ENCODE data around the gene AAMDC.
"Not testable (repeated sequence)": the region's sequence is repeated elsewhere in the genome, so short reads cannot be mapped to it uniquely, and the experiment has no call there.

Gene AAMDC

DNA sequence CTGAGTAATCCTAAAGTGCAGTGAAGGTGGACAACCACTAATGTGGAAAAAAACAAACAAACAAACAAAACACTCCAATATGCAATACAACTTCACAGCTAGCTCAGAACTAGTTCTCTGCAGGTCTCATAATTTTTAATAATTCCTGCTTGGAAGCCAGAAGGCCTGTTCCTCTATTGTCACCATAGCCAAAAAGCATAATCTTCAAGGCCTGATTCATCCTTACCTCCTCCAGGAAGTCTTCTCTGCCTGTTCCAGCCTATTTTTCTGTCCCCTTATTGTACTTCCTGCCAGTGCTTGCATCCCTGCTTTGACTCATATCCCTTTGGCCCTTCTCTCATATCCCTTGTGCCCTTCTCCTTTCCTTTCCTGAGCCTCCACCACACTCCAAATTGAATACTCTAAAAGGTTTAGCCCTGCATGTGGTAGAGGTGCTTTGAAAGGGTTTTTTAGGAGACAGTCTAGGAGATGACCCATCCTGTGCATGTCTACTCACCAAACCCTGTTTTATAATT is 69.2 kb downstream of the AAMDC start:
- not testable (repeated sequence) for DNase-seq

DNA sequence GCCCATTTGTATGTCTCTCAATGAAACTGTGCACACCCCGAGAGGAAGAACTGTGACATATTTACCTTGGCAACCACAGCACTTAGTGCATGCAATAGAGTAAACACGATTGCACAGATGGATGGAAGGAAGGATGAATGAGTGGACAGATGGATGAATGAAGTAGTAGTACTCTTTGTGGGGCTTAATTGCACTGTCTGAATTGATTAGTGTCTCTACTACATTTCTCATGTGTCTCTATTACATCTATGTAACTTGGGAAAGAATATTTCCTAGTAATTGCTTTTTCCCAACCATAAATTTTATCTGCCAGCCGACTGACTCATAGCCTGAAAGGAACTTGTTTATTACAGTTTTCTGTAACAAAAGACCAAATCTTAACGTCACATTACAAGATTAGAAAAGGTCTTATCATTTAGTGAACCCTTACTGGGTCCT is 69.7 kb downstream of the AAMDC start:
- DNase-seq = not testable (repeated sequence)

DNA sequence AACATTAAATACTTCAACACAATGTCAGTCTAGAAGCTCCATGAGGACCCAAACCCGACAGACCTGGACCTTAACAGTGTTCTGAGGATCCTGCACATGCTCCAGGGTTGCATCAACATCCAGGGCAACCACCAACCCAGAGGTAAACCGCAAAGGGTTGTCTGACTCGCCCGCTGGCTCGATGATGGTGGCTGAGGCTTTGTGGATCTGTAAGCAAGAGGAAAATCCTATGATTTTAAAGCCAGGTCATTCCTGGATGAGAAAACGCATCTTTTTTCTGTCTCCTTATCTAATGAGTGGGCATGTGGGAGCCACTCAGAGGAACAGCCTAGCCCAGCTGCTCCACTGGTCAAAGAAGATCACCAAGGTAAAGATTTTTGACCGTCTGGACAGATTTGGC is 70.3 kb downstream of the AAMDC start:
- DNase-seq = not testable (repeated sequence)

DNA sequence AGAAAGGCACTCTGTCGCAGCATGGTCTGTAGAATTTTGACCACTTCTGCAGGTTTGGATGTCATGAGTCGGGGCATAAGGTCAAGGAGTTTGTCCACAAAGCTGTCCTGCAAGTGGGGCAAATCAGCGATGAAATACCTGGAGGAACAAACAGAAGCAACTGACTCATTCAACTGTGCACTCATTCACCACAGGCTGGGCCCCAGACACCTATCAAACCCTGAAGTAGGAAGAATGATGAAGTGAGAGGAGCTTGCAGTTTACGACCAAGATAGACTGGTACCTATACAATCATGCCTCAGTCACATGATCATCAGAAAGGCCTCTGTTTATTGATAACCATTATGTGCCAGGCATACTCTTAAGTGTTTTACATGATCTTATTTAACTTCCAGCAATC is 70.8 kb downstream of the AAMDC start:
- DNase-seq = not testable (repeated sequence)

DNA sequence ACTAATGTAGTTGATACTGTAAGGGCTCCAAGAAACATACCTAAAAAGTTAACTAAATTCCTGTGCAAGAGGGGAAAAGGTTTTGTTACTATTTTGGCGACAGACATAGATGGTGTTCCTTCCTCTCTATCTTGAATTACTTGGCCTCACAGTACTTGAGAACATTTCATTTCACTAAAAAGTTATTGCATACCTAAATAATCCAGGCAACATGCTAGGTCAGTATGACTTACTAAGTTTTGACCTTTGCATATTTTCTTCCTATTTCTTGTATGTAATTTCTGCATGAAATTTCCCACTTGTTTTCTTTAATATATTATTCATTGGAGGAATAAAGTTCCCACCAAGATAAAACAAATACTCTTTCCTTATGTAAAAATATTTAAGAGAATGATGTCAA is 74.0 kb downstream of the AAMDC start:
- DNase-seq = not testable (repeated sequence)

DNA sequence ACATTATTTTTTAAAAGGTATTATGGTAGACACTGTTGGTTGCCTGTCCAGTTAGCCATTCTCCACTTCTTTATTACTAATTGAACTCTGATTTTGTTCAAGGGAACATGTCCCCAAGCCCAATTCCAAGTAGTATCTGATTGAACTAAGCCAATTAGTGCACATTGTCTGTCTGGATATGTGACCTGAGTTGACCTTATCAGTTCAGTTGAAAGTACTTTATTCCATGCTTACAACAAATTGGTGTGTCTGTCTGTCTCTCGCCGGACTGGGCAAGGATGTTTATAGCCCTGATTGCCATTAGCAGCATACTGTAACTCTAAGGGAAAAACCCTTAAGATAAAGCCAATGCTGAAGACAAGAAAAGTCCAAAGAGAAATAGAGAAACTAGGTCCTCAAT is 87.9 kb downstream of the AAMDC start:
- DNase-seq = no peak

DNA sequence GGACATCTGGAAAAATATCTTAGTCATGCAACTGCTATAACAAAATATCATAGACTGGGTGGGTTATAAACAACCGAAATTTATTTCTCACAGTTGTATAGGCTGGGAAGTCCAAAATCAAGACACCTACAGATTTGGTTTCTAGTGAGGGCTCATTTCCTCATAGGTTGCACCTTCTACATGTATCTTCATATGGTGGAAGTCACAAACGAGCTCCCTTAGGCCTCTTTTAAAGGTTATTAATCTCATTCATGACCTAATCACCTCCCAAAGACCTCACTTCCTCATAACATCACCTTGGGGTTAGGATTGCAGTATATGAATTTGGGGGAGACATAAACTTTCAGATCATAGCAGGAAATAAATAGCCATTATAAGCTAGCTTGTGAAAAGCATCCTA is 88.3 kb downstream of the AAMDC start:
- no peak for DNase-seq

DNA sequence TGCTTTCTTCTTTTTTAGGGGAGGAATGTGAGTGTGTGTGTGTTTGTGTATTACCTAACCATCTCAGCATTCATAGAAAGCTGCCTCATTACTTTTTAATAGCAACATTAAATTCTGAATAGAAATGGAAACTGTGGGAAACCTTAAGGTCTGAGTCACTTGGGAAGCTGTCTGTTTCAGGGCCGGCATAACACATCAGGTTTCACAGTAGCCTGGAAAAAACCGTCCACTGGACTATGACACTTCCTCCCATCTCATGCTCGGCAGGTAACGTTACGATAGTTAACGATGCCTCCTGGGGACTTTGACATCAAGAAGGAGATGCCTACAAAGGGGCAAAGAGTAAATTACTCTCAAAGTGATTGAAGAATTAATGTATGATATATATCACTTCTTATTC is 89.9 kb downstream of the AAMDC start:
- DNase-seq = not testable (repeated sequence)

DNA sequence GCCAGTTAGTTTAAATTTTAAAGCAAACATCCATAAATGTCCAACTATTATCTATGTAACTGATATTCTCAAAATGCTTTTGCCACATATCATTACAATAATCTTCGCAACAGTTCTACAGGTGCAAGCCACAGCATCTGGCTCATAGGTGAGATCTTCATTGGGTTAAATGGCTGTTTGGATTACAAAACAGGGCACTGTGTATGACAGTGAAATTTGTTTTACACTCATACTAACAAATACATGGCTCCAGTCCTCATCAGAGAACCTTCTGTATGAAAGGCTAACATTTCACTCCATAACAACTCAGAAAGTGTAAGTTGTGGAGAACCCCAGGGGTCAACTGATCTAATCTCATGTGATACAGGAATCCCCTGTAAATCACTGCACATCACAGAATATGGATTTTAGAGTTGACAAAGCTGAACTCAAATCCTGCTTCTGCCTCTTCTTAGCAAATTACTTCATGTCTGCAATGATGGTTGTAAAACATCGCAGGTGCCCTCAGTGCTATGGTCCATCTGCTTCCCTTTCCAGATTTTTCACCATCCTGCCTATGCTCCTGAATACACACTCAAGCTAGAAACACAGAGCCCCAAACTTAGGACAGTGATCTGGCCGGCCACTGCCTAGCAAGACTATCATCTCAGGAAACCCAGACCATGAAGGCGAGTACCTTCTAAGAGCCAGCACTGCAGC is 92.8 kb downstream of the AAMDC start:
- not testable (repeated sequence) for DNase-seq

DNA sequence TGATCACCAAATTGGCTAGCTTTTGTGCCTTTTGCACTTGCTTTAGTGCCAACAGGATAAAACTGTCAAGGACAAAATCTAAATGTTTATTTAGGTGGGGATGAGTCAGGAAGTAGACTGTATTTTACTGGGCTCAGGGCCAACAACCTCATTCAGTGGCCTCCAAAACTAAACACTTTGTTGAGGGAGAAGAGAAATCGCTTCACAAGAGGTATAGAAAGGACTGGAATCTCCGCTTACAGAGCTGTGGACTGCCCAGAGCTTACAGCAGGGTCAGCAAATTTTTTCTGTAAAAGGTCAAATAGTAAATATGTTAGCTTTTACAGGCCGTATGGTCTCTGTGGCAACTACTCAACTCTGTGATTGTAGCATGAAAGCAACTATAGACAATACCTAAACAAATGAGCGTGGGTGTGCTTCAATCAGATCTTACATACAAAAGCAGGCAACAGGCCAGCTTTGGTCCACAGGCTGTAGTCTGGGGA is 93.4 kb downstream of the AAMDC start:
- DNase-seq = peak; percentile 20

DNA sequence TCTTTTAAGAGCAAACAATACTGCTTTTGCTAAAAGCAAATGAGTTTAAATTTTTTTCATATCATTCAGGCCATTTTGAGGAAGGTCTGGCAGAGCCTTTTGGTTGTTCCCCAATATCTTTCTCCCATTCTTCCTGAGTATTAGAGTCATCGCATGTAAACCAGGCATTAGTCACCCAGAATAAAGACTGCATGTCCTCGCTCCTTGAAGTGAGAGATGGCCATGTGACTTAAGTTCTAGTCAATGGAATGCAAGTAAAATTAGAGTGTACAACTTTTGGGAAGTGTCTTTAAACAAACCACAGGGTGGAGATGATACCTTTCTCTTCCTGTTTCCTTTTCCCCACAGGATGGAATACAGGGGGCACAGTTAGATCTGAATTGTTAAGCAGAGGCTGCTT is 96.8 kb downstream of the AAMDC start:
- DNase-seq = not testable (repeated sequence)
